ENCODE data around the gene CSRNP3.

- TF ChIP-seq ELF4 (IDR thresholded peaks at IDR 0.05) (no peak), FOXA1 (IDR thresholded peaks at IDR 0.05) (no peak), SUZ12 (IDR thresholded peaks at IDR 0.05) (no peak), ZNF384 (IDR thresholded peaks at IDR 0.05) (no peak), TARDBP (IDR thresholded peaks at IDR 0.05) (no peak), SP1 (IDR thresholded peaks at IDR 0.05) (no peak), ARNT (IDR thresholded peaks at IDR 0.05) (no peak), BHLHE40 (IDR thresholded peaks at IDR 0.05; ENCODE audit: borderline replicate concordance) (no peak), LEF1 (IDR thresholded peaks at IDR 0.05; ENCODE audit: borderline replicate concordance) (no peak), PKNOX1 (IDR thresholded peaks at IDR 0.05) (no peak), L3MBTL2 (conservative IDR thresholded peaks at IDR 0.05) (no peak)
Measured at GRCh38 chr2:165679621-165680020, 210.1 kb downstream of the CSRNP3 start.

Measured in HEK293T (cell line).